ENCODE results near the gene CHFR.
"Not testable (repeated sequence)": the region's sequence is repeated elsewhere in the genome, so short reads cannot be mapped to it uniquely, and the experiment has no call there.

The CHFR gene

GRCh38 chr12:132923356-132923909 is 36.0 kb upstream of the CHFR start:
- CTCF ChIA-PET: no interaction called here
- DNase-seq (ENCODE audit: extremely low spot score): no peak
- no peak for TF ChIP-seq HDGF (IDR thresholded peaks at IDR 0.05; ENCODE audit: borderline replicate concordance)
- TF ChIP-seq PKNOX1 (IDR thresholded peaks at IDR 0.05): no peak
- TF ChIP-seq CTBP1 (IDR thresholded peaks at IDR 0.05; ENCODE audit: borderline replicate concordance): no peak
- no peak for TF ChIP-seq ARNT (IDR thresholded peaks at IDR 0.05)
- no peak for TF ChIP-seq FOXA1 (IDR thresholded peaks at IDR 0.05)
- no peak for TF ChIP-seq LEF1 (IDR thresholded peaks at IDR 0.05; ENCODE audit: borderline replicate concordance)
- TF ChIP-seq ZNF384 (IDR thresholded peaks at IDR 0.05): no peak
- TF ChIP-seq SP1 (IDR thresholded peaks at IDR 0.05): no peak
- no peak for TF ChIP-seq FOXM1 (IDR thresholded peaks at IDR 0.05; ENCODE audit: borderline replicate concordance)
- TF ChIP-seq TARDBP (IDR thresholded peaks at IDR 0.05): no peak
- TF ChIP-seq BHLHE40 (IDR thresholded peaks at IDR 0.05; ENCODE audit: borderline replicate concordance): no peak
- TF ChIP-seq L3MBTL2 (conservative IDR thresholded peaks at IDR 0.05): no peak
- TF ChIP-seq FOXK2 (IDR thresholded peaks at IDR 0.05): no peak
- TF ChIP-seq SUZ12 (IDR thresholded peaks at IDR 0.05): no peak
- TF ChIP-seq NFRKB (IDR thresholded peaks at IDR 0.05): no peak
- TF ChIP-seq ELF4 (IDR thresholded peaks at IDR 0.05): no peak
- POLR2A ChIA-PET: no interaction called here

GRCh38 chr12:132922676-132923075 is 35.3 kb upstream of the CHFR start:
- TF ChIP-seq NFRKB (IDR thresholded peaks at IDR 0.05) (no peak), FOXK2 (IDR thresholded peaks at IDR 0.05) (no peak), CTBP1 (IDR thresholded peaks at IDR 0.05; ENCODE audit: borderline replicate concordance) (no peak)
- CTCF ChIA-PET: no interaction called here
- no peak for DNase-seq (ENCODE audit: extremely low spot score)
- POLR2A ChIA-PET: no interaction called here

- DNase-seq (ENCODE audit: extremely low spot score): peak; percentile 21
- TF ChIP-seq LEF1 (IDR thresholded peaks at IDR 0.05; ENCODE audit: borderline replicate concordance): no peak
- TF ChIP-seq SUZ12 (IDR thresholded peaks at IDR 0.05): no peak
- no peak for TF ChIP-seq CTBP1 (IDR thresholded peaks at IDR 0.05; ENCODE audit: borderline replicate concordance)
- TF ChIP-seq FOXA1 (IDR thresholded peaks at IDR 0.05): no peak
- no peak for TF ChIP-seq ZNF384 (IDR thresholded peaks at IDR 0.05)
- CTCF ChIA-PET: no interaction called here
- POLR2A ChIA-PET: no interaction called here
Observed at GRCh38 chr12:132921685-132922084, 34.3 kb upstream of the CHFR start.

GRCh38 chr12:132918680-132919079 is 31.3 kb upstream of the CHFR start:
- ChIA-PET CTCF (no interaction called here), POLR2A (interaction anchor here (1.2 kb wide), 1 partner anchor 10 kb away, joined by 5 read pairs; no protein-coding TSS in a partner anchor)
- no peak for DNase-seq (ENCODE audit: extremely low spot score)
- TF ChIP-seq L3MBTL2 (conservative IDR thresholded peaks at IDR 0.05) (no peak), TARDBP (IDR thresholded peaks at IDR 0.05) (no peak), CTBP1 (IDR thresholded peaks at IDR 0.05; ENCODE audit: borderline replicate concordance) (no peak), SUZ12 (IDR thresholded peaks at IDR 0.05) (no peak), ZNF384 (IDR thresholded peaks at IDR 0.05) (no peak)

GRCh38 chr12:132909030-132909368 is 21.6 kb upstream of the CHFR start:
- DNase-seq (ENCODE audit: extremely low spot score): no peak
- ChIA-PET POLR2A (interaction anchor here (0.8 to 1.6 kb wide), 2 partner anchors 9 to 22 kb away, joined by 5 to 6 read pairs; partner anchors contain the start of gene CHFR), CTCF (no interaction called here)
- TF ChIP-seq FOXA1 (IDR thresholded peaks at IDR 0.05) (no peak), ZNF384 (IDR thresholded peaks at IDR 0.05) (no peak), FOXM1 (IDR thresholded peaks at IDR 0.05; ENCODE audit: borderline replicate concordance) (no peak), SP1 (IDR thresholded peaks at IDR 0.05) (no peak), PKNOX1 (IDR thresholded peaks at IDR 0.05) (no peak), ELF4 (IDR thresholded peaks at IDR 0.05) (no peak), SUZ12 (IDR thresholded peaks at IDR 0.05) (no peak), FOXK2 (IDR thresholded peaks at IDR 0.05) (no peak), BHLHE40 (IDR thresholded peaks at IDR 0.05; ENCODE audit: borderline replicate concordance) (no peak), CTBP1 (IDR thresholded peaks at IDR 0.05; ENCODE audit: borderline replicate concordance) (no peak), L3MBTL2 (conservative IDR thresholded peaks at IDR 0.05) (no peak), NFRKB (IDR thresholded peaks at IDR 0.05) (no peak), HDGF (IDR thresholded peaks at IDR 0.05; ENCODE audit: borderline replicate concordance) (no peak), TARDBP (IDR thresholded peaks at IDR 0.05) (no peak), ARNT (IDR thresholded peaks at IDR 0.05) (no peak)

GRCh38 chr12:132908145-132909029 is 21.0 kb upstream of the CHFR start:
- peak; percentile 86 for DNase-seq (ENCODE audit: extremely low spot score)
- TF ChIP-seq FOXK2 (IDR thresholded peaks at IDR 0.05): no peak
- TF ChIP-seq FOXA1 (IDR thresholded peaks at IDR 0.05): no peak
- TF ChIP-seq NFRKB (IDR thresholded peaks at IDR 0.05): no peak
- TF ChIP-seq PKNOX1 (IDR thresholded peaks at IDR 0.05): peak; percentile 97
- TF ChIP-seq L3MBTL2 (conservative IDR thresholded peaks at IDR 0.05): peak; percentile 78
- ChIA-PET CTCF (no interaction called here), POLR2A (interaction anchor here (0.8 to 1.6 kb wide), 2 partner anchors 10 to 21 kb away, joined by 5 to 6 read pairs; partner anchors contain the start of gene CHFR)

GRCh38 chr12:132907789-132908144 is 20.4 kb upstream of the CHFR start:
- DNase-seq (ENCODE audit: extremely low spot score); POLR2A ChIA-PET; CTCF ChIA-PET: not testable (repeated sequence)

Data from HEK293T (cell line).